Measurements from ENCODE around the gene PPP1R2. TPM values are rescaled to one million over a fixed set of nuclear protein-coding genes. Genes with fewer than 3 reads are reported as not detected.

PPP1R2 gene
- total and polyA plus RNA-seq, 9 of the 15 experiments (the other 6 are each of a cell fraction or from before 2014, with no cell fraction given), result 9.4 to 115 (median 40.3) TPM

DNA sequence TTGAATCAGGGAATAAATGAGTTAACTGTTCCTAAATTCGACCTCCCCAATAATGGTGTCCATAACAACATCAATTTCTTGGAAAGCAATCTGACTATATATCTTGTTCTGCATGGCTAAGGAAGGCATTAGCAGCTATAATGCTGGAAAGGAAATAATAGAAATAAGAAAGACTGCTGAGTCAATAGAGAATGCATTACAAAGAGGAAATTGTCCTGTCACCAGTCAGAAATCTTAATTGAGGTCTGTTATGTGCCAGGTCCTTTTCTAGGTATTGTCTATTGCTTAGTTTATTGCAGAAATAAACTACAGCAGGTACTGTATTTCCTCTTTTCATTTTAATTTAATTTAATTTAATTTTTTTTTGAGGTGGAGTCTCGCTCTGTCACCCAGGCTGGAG lies 5.9 kb upstream of the PPP1R2 start:
- H3K79me2 ChIP-seq (ENCODE audit: control insufficient read depth, insufficient read depth, low read length), result no peaks in the 10 kb centered on the region
- no peak overlapping the region for H3K9ac ChIP-seq (ENCODE audit: insufficient read depth in 1 of 2, low read depth in 2 of 2, low read length in 2 of 2)
- no peak overlapping the region for H3K27ac ChIP-seq (ENCODE audit: extremely low read depth, low read depth, low read length)
- 51% methylated on average over 2 of the region's 2 CpGs for WGBS (ENCODE audit: insufficient coverage, low coverage, missing lambda C conversion rate)
- FAIRE-seq (no peak), ATAC-seq (no peak), DNase-seq (ENCODE audit: extremely low read depth in 1 of 4, low spot score in 3 of 4) (no peak)
- in situ Hi-C loops (cut with MboI) (no loop called here), intact Hi-C loops (cut with micrococcal nuclease) (loop anchor here (10.0 kb wide), 1 partner anchor 166 kb away; no protein-coding TSS in a partner anchor)
- H3K4me1 ChIP-seq (replicated peaks in 1 of 2; ENCODE audit: control insufficient read depth in 2 of 2, insufficient read depth in 2 of 2, low read length in 2 of 2), result peaks cover 5 to 13% of the 10 kb centered on the region in 2 experiments; a peak in 4 of 5 replicates
- no peaks in the 10 kb centered on the region for H3K36me3 ChIP-seq (ENCODE audit: control insufficient read depth, insufficient read depth, low read length)
- H3K9me1 ChIP-seq (ENCODE audit: control insufficient read depth, insufficient read depth, low read length), result no peaks in the 10 kb centered on the region
- ChIA-PET POLR2A (interaction anchor here (0.6 kb wide), 1 partner anchor 170 kb away, joined by 4 read pairs; no protein-coding TSS in a partner anchor), CTCF (ENCODE audit: low intra/inter-chr PET ratio) (no interaction called here)
- no TSS peak for BruUV-seq (replicated peaks)
- H3K4me2 ChIP-seq (ENCODE audit: insufficient read depth, low read length), result no peak overlapping the region
- H3K4me3 ChIP-seq, result no peak overlapping the region
- no peak overlapping the region for H2AFZ ChIP-seq (ENCODE audit: low read depth, low read length)
- no peaks in the 10 kb centered on the region for H4K20me1 ChIP-seq (replicated peaks; ENCODE audit: control insufficient read depth, insufficient read depth, low read length)
- H3K9me3 ChIP-seq (replicated peaks; ENCODE audit: control insufficient read depth, insufficient read depth, low read depth, low read length), result no peaks in the 10 kb centered on the region
- peaks cover 2 to 13% of the 10 kb centered on the region in 2 experiments; a peak in 1 of 5 replicates for H3K27me3 ChIP-seq (ENCODE audit: control insufficient read depth in 2 of 2, insufficient read depth in 2 of 2, low read length in 2 of 2)
- TF ChIP-seq, protein P1, sequence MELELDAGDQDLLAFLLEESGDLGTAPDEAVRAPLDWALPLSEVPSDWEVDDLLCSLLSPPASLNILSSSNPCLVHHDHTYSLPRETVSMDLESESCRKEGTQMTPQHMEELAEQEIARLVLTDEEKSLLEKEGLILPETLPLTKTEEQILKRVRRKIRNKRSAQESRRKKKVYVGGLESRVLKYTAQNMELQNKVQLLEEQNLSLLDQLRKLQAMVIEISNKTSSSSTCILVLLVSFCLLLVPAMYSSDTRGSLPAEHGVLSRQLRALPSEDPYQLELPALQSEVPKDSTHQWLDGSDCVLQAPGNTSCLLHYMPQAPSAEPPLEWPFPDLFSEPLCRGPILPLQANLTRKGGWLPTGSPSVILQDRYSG (tag; conservative IDR thresholded peaks at IDR 0.05; ENCODE audit: low read depth), result no peak

DNA sequence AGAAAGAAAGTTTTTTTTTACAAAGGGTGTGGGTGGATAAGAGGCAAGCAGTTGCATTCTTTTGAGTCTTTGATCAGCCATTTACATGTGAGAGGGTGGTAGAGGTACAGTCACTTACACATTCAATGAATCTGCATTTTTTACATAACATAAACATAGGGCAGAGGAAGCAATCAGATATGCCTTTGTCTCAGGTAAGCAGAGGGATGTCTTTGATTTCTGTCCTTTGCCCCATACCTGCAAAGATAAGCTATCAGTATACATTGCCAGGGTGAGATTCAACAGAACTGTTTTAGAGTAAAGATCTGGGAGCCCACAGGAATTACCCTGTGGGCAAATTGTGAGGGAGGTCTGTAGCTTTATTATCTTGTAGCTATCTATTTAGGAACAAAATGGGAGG lies 5.4 kb upstream of the PPP1R2 start:
- no peaks in the 10 kb centered on the region for H3K9me3 ChIP-seq (replicated peaks; ENCODE audit: control insufficient read depth, insufficient read depth, low read depth, low read length)
- FAIRE-seq (no peak), ATAC-seq (no peak), DNase-seq (ENCODE audit: extremely low read depth in 1 of 4, low spot score in 3 of 4) (no peak)
- H3K36me3 ChIP-seq (ENCODE audit: control insufficient read depth, insufficient read depth, low read length), result no peaks in the 10 kb centered on the region
- no peak overlapping the region for H2AFZ ChIP-seq (ENCODE audit: low read depth, low read length)
- intact Hi-C loops (cut with micrococcal nuclease), result loop anchor here (10.0 kb wide), 1 partner anchor 166 kb away; no protein-coding TSS in a partner anchor
- ChIA-PET POLR2A (interaction anchor here (0.6 kb wide), 1 partner anchor 170 kb away, joined by 4 read pairs; no protein-coding TSS in a partner anchor), CTCF (ENCODE audit: low intra/inter-chr PET ratio) (no interaction called here)
- peaks cover 2 to 13% of the 10 kb centered on the region in 2 experiments; a peak in 1 of 5 replicates for H3K27me3 ChIP-seq (ENCODE audit: control insufficient read depth in 2 of 2, insufficient read depth in 2 of 2, low read length in 2 of 2)
- in situ Hi-C loops (cut with MboI), result no loop called here
- no TSS peak for BruUV-seq (replicated peaks)
- H3K9me1 ChIP-seq (ENCODE audit: control insufficient read depth, insufficient read depth, low read length), result no peaks in the 10 kb centered on the region
- no peak overlapping the region for H3K27ac ChIP-seq (ENCODE audit: extremely low read depth, low read depth, low read length)
- no peaks in the 10 kb centered on the region for H3K79me2 ChIP-seq (ENCODE audit: control insufficient read depth, insufficient read depth, low read length)
- H3K9ac ChIP-seq (ENCODE audit: insufficient read depth in 1 of 2, low read depth in 2 of 2, low read length in 2 of 2), result no peak overlapping the region
- H3K4me1 ChIP-seq (replicated peaks in 1 of 2; ENCODE audit: control insufficient read depth in 2 of 2, insufficient read depth in 2 of 2, low read length in 2 of 2), result peaks cover 10 to 17% of the 10 kb centered on the region in 2 experiments
- no peak overlapping the region for H3K4me2 ChIP-seq (ENCODE audit: insufficient read depth, low read length)
- no peak overlapping the region for H3K4me3 ChIP-seq
- no peaks in the 10 kb centered on the region for H4K20me1 ChIP-seq (replicated peaks; ENCODE audit: control insufficient read depth, insufficient read depth, low read length)
- TF ChIP-seq, protein P2, sequence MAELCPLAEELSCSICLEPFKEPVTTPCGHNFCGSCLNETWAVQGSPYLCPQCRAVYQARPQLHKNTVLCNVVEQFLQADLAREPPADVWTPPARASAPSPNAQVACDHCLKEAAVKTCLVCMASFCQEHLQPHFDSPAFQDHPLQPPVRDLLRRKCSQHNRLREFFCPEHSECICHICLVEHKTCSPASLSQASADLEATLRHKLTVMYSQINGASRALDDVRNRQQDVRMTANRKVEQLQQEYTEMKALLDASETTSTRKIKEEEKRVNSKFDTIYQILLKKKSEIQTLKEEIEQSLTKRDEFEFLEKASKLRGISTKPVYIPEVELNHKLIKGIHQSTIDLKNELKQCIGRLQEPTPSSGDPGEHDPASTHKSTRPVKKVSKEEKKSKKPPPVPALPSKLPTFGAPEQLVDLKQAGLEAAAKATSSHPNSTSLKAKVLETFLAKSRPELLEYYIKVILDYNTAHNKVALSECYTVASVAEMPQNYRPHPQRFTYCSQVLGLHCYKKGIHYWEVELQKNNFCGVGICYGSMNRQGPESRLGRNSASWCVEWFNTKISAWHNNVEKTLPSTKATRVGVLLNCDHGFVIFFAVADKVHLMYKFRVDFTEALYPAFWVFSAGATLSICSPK (IDR thresholded peaks at IDR 0.05; ENCODE audit: borderline replicate concordance), result no peak
- TF ChIP-seq, protein P3, sequence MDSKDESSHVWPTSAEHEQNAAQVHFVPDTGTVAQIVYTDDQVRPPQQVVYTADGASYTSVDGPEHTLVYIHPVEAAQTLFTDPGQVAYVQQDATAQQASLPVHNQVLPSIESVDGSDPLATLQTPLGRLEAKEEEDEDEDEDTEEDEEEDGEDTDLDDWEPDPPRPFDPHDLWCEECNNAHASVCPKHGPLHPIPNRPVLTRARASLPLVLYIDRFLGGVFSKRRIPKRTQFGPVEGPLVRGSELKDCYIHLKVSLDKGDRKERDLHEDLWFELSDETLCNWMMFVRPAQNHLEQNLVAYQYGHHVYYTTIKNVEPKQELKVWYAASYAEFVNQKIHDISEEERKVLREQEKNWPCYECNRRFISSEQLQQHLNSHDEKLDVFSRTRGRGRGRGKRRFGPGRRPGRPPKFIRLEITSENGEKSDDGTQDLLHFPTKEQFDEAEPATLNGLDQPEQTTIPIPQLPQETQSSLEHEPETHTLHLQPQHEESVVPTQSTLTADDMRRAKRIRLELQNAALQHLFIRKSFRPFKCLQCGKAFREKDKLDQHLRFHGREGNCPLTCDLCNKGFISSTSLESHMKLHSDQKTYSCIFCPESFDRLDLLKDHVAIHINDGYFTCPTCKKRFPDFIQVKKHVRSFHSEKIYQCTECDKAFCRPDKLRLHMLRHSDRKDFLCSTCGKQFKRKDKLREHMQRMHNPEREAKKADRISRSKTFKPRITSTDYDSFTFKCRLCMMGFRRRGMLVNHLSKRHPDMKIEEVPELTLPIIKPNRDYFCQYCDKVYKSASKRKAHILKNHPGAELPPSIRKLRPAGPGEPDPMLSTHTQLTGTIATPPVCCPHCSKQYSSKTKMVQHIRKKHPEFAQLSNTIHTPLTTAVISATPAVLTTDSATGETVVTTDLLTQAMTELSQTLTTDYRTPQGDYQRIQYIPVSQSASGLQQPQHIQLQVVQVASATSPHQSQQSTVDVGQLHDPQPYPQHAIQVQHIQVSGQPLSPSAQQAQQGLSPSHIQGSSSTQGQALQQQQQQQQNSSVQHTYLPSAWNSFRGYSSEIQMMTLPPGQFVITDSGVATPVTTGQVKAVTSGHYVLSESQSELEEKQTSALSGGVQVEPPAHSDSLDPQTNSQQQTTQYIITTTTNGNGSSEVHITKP (IDR thresholded peaks at IDR 0.05; ENCODE audit: partially characterized antibody), result no peak
- TF ChIP-seq, protein P4, sequence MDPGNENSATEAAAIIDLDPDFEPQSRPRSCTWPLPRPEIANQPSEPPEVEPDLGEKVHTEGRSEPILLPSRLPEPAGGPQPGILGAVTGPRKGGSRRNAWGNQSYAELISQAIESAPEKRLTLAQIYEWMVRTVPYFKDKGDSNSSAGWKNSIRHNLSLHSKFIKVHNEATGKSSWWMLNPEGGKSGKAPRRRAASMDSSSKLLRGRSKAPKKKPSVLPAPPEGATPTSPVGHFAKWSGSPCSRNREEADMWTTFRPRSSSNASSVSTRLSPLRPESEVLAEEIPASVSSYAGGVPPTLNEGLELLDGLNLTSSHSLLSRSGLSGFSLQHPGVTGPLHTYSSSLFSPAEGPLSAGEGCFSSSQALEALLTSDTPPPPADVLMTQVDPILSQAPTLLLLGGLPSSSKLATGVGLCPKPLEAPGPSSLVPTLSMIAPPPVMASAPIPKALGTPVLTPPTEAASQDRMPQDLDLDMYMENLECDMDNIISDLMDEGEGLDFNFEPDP (CRISPR knock-in tag; IDR thresholded peaks at IDR 0.05), result no peak

Measured in K562 (cell line).